Stomach smooth muscle (tissue), 2 donors: ENCODE measurements around the gene ETV7.
A peak's percentile ranks its signal among the peaks of the same experiment; 100 is the strongest.
"Not testable (repeated sequence)": the region's sequence is repeated elsewhere in the genome, so short reads cannot be mapped to it uniquely, and the experiment has no call there.

Experiments used
- H3K27ac ChIP-seq: one replicate; pipeline ENCODE4 v1.7.0; 2013; ENCODE audit warnings: mild to moderate bottlenecking, low read length, inconsistent platforms
- H3K27me3 ChIP-seq, 2 donors: one replicate each; pipeline ENCODE4 v1.7.0; 2013; ENCODE audit warnings: low read length in 2 of 2; ENCODE audit not compliant: insufficient read depth in 2 of 2, control insufficient read depth in 1 of 2
- H3K36me3 ChIP-seq, 2 donors: one replicate each; pipeline ENCODE4 v1.7.0; 2013; ENCODE audit warnings: low read length in 2 of 2; ENCODE audit not compliant: control insufficient read depth in 2 of 2, insufficient read depth in 2 of 2
- H3K4me1 ChIP-seq: one replicate; pipeline ENCODE4 v1.7.0; 2013; ENCODE audit warnings: low read length; ENCODE audit not compliant: control insufficient read depth, insufficient read depth
- H3K4me3 ChIP-seq, 2 donors: one replicate each; pipeline ENCODE4 v1.7.0; 2013; ENCODE audit warnings: low read length in 2 of 2
- H3K9ac ChIP-seq, 2 donors: one replicate each; pipeline ENCODE4 v1.7.0; 2013; ENCODE audit warnings: low read length in 2 of 2, mild to moderate bottlenecking in 1 of 2
- H3K9me3 ChIP-seq, 2 donors: one replicate each; pipeline ENCODE4 v1.7.0; 2013; ENCODE audit warnings: low read length in 2 of 2; ENCODE audit not compliant: control insufficient read depth in 2 of 2
- donor health status: healthy.
- donor health status: Pancreatic carcinoma.

The ETV7 gene

GRCh38 chr6:36338223-36338622 lies 49.2 kb downstream of the ETV7 start:
- not testable (repeated sequence) for H3K4me1 ChIP-seq, H3K36me3 ChIP-seq, H3K27ac ChIP-seq, H3K9me3 ChIP-seq, H3K4me3 ChIP-seq, H3K9ac ChIP-seq
- H3K27me3 ChIP-seq = peaks cover 7 to 18% of the 10 kb centered on the region in 2 donors

DNA sequence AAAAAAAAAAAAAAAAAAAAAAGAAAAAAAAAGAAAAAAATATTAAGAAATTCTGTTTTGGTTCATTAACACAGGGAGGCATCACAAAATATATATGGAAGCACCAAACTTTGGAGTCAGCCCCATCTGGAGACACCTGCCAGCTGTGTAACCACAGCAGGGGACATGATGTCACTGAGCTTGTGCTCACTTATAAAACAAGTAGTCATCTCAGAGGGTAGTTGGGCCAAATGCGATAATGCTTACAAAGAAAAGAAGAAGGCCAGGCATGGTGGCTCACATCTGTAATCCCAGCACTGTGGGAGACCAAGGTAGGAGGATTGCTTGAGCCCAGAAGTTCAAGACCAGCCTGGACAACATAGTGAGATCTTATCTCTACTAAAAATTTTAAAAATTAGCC lies 49.7 kb downstream of the ETV7 start:
- no peaks in the 10 kb centered on the region for H3K36me3 ChIP-seq
- H3K9ac ChIP-seq = no peak overlapping the region
- no peak overlapping the region for H3K27ac ChIP-seq
- peaks cover 7 to 18% of the 10 kb centered on the region in 2 donors for H3K27me3 ChIP-seq
- H3K4me3 ChIP-seq = no peak overlapping the region
- H3K9me3 ChIP-seq = no peaks in the 10 kb centered on the region
- peaks cover 6% of the 10 kb centered on the region for H3K4me1 ChIP-seq

DNA sequence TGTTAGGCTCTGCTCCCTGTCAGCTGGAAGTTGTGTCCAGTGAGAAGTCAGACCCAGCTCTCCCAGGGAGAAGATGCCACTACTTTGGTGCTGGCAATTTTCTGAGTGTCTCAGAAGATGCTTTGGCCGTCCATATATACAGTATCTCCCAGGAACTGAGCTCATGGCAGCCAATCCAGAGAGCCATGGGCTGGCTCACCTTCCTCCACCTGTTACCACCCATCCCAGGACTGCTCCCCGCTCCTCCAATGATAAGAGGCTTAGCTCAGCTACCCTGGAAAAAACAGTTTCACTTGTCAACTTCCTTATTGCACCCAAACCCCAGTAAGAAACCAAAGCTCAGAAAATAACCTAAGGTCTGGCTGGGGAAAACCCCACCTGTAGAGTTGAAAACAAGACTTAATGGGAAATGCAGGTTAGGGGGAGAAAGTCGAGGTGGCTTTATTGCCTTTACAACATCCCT lies 50.7 kb downstream of the ETV7 start, which contains the start of gene BNIP5:
BNIP5 (minus strand) TSS at position 110 of the 463 bp plus-strand sequence. CDS start 6,198 bp downstream, outside the sequence.
- Histone ChIP-seq H3K27me3 (peaks cover 7 to 20% of the 10 kb centered on the region in 2 donors), H3K36me3 (no peaks in the 10 kb centered on the region), H3K9ac (no peak within 1 kb of the TSS), H3K27ac (no peak within 1 kb of the TSS), H3K9me3 (no peaks in the 10 kb centered on the region), H3K4me1 (peaks cover 6% of the 10 kb centered on the region), H3K4me3 (no peak within 1 kb of the TSS)

- H3K4me3 ChIP-seq = no peak overlapping the region
- H3K9me3 ChIP-seq = no peaks in the 10 kb centered on the region
- no peaks in the 10 kb centered on the region for H3K36me3 ChIP-seq
- peaks cover 6% of the 10 kb centered on the region for H3K4me1 ChIP-seq
- H3K9ac ChIP-seq = no peak overlapping the region
- peaks cover 7 to 19% of the 10 kb centered on the region in 2 donors for H3K27me3 ChIP-seq
- H3K27ac ChIP-seq = no peak overlapping the region
Measured at GRCh38 chr6:36336208-36336710, 51.2 kb downstream of the ETV7 start.

GRCh38 chr6:36335465-36336207 lies 51.8 kb downstream of the ETV7 start:
- no peak overlapping the region for H3K9ac ChIP-seq

GRCh38 chr6:36334832-36335459 lies 52.5 kb downstream of the ETV7 start:
- H3K27me3 ChIP-seq = peaks cover 7 to 20% of the 10 kb centered on the region in 2 donors
- peaks cover 2% of the 10 kb centered on the region for H3K4me1 ChIP-seq
- H3K27ac ChIP-seq = no peak overlapping the region
- H3K9me3 ChIP-seq = no peaks in the 10 kb centered on the region
- no peak overlapping the region for H3K9ac ChIP-seq
- no peak overlapping the region for H3K4me3 ChIP-seq
- H3K36me3 ChIP-seq = no peaks in the 10 kb centered on the region

More at GRCh38 chr6:36335465-36336207, 51.8 kb downstream of the ETV7 start:
- H3K27ac ChIP-seq = no peak overlapping the region
- H3K4me1 ChIP-seq = peaks cover 3% of the 10 kb centered on the region
- H3K27me3 ChIP-seq = peaks cover 7 to 17% of the 10 kb centered on the region in 2 donors
- H3K4me3 ChIP-seq = no peak overlapping the region
- H3K9me3 ChIP-seq = no peaks in the 10 kb centered on the region
- no peaks in the 10 kb centered on the region for H3K36me3 ChIP-seq

GRCh38 chr6:36333931-36334725 lies 53.3 kb downstream of the ETV7 start:
- peak overlapping the region in 1 of 2 donors; percentile 5 for H3K9ac ChIP-seq
- H3K36me3 ChIP-seq = no peaks in the 10 kb centered on the region
- no peak overlapping the region for H3K27ac ChIP-seq
- H3K9me3 ChIP-seq = no peaks in the 10 kb centered on the region
- H3K4me3 ChIP-seq = peak overlapping the region in 1 of 2 donors; percentile 29
- H3K4me1 ChIP-seq = peaks cover 2% of the 10 kb centered on the region
- H3K27me3 ChIP-seq = peaks cover 7 to 20% of the 10 kb centered on the region in 2 donors

GRCh38 chr6:36333171-36333895 lies 54.1 kb downstream of the ETV7 start:
- Histone ChIP-seq H3K4me1 (peaks cover 2% of the 10 kb centered on the region), H3K9ac (no peak overlapping the region), H3K27me3 (peaks cover 7 to 20% of the 10 kb centered on the region in 2 donors), H3K27ac (no peak overlapping the region), H3K9me3 (no peaks in the 10 kb centered on the region), H3K4me3 (no peak overlapping the region), H3K36me3 (no peaks in the 10 kb centered on the region)

- no peak overlapping the region for H3K27ac ChIP-seq
- no peaks in the 10 kb centered on the region for H3K36me3 ChIP-seq
- H3K4me3 ChIP-seq = no peak overlapping the region
- no peaks in the 10 kb centered on the region for H3K9me3 ChIP-seq
- H3K27me3 ChIP-seq = peaks cover 7 to 15% of the 10 kb centered on the region in 2 donors
- H3K4me1 ChIP-seq = peaks cover 2% of the 10 kb centered on the region
- no peak overlapping the region for H3K9ac ChIP-seq
Measured at GRCh38 chr6:36331381-36331780, 56.1 kb downstream of the ETV7 start.

- Histone ChIP-seq H3K4me3 (no peak overlapping the region), H3K36me3 (no peaks in the 10 kb centered on the region), H3K4me1 (peaks cover 2% of the 10 kb centered on the region), H3K9ac (no peak overlapping the region), H3K27ac (no peak overlapping the region), H3K9me3 (no peaks in the 10 kb centered on the region), H3K27me3 (peaks cover 0 to 16% of the 10 kb centered on the region in 2 donors)
Measured at GRCh38 chr6:36330366-36330765, 57.1 kb downstream of the ETV7 start.
